ENCODE data around the gene INTS2. TPM values are rescaled to one million over a fixed set of nuclear protein-coding genes. Genes with fewer than 3 reads are reported as not detected.

INTS2 gene
- total RNA-seq, 1 experiment from 2014 or later: 9.4 TPM

DNA sequence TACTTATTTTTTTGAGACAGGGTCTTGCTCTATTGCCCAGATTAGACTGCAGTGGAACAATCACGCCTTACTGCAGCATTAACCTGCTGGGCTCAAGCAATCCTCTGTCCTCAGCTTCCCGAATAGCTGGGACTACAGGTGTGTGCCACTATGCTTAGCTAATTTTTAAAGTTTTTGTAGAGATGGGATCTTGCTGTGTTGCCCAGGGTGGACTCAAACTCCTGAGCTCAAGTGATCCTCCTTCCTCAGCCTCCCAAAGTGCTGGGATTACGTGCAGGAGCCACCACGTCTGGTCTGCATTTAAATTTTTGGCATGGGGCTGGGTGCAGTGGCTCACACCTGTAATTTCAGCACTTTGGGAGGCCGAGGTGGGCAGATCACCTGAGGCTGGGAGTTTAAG lies 41.0 kb upstream of the INTS2 start:
- H3K27me3 Mint-ChIP-seq (ENCODE audit: unreplicated experiment): no peaks in the 10 kb centered on the region
- CTCF ChIA-PET: no interaction called here
- no peaks in the 10 kb centered on the region for H3K4me1 Mint-ChIP-seq (ENCODE audit: low read depth, unreplicated experiment)
- intact Hi-C loops (cut with micrococcal nuclease; ENCODE audit: unreplicated experiment): no loop called here
- no peak for DNase-seq
- no peak overlapping the region for H3K27ac Mint-ChIP-seq (ENCODE audit: unreplicated experiment)
- peaks cover 11% of the 10 kb centered on the region for H3K36me3 Mint-ChIP-seq (ENCODE audit: insufficient read depth, unreplicated experiment)
- no peak overlapping the region for H3K4me3 Mint-ChIP-seq (ENCODE audit: low read depth, unreplicated experiment)
- TF ChIP-seq CTCF (IDR thresholded peaks at IDR 0.05; ENCODE audit: unreplicated experiment): no peak
- H3K9me3 Mint-ChIP-seq (ENCODE audit: low read depth, unreplicated experiment): no peaks in the 10 kb centered on the region
- no TSS peak for BruUV-seq (replicated peaks)

GRCh38 chr17:61967729-61968128 lies 39.9 kb upstream of the INTS2 start:
- H3K9me3 Mint-ChIP-seq (ENCODE audit: low read depth, unreplicated experiment): no peaks in the 10 kb centered on the region
- TF ChIP-seq CTCF (IDR thresholded peaks at IDR 0.05; ENCODE audit: unreplicated experiment): no peak
- CTCF ChIA-PET: no interaction called here
- no peaks in the 10 kb centered on the region for H3K27me3 Mint-ChIP-seq (ENCODE audit: unreplicated experiment)
- no TSS peak for BruUV-seq (replicated peaks)
- H3K4me1 Mint-ChIP-seq (ENCODE audit: low read depth, unreplicated experiment): no peaks in the 10 kb centered on the region
- H3K4me3 Mint-ChIP-seq (ENCODE audit: low read depth, unreplicated experiment): no peak overlapping the region
- H3K27ac Mint-ChIP-seq (ENCODE audit: unreplicated experiment): no peak overlapping the region
- intact Hi-C loops (cut with micrococcal nuclease; ENCODE audit: unreplicated experiment): no loop called here
- peaks cover 11% of the 10 kb centered on the region for H3K36me3 Mint-ChIP-seq (ENCODE audit: insufficient read depth, unreplicated experiment)
- DNase-seq: no peak

- no peaks in the 10 kb centered on the region for H3K4me1 Mint-ChIP-seq (ENCODE audit: low read depth, unreplicated experiment)
- TF ChIP-seq CTCF (IDR thresholded peaks at IDR 0.05; ENCODE audit: unreplicated experiment): no peak
- H3K36me3 Mint-ChIP-seq (ENCODE audit: insufficient read depth, unreplicated experiment): peaks cover 11% of the 10 kb centered on the region
- H3K27me3 Mint-ChIP-seq (ENCODE audit: unreplicated experiment): no peaks in the 10 kb centered on the region
- H3K27ac Mint-ChIP-seq (ENCODE audit: unreplicated experiment): no peak overlapping the region
- no peak overlapping the region for H3K4me3 Mint-ChIP-seq (ENCODE audit: low read depth, unreplicated experiment)
- no TSS peak for BruUV-seq (replicated peaks)
- intact Hi-C loops (cut with micrococcal nuclease; ENCODE audit: unreplicated experiment): no loop called here
- no peaks in the 10 kb centered on the region for H3K9me3 Mint-ChIP-seq (ENCODE audit: low read depth, unreplicated experiment)
- DNase-seq: no peak
- CTCF ChIA-PET: no interaction called here
Measured at GRCh38 chr17:61966191-61966590, 38.4 kb upstream of the INTS2 start.

DNA sequence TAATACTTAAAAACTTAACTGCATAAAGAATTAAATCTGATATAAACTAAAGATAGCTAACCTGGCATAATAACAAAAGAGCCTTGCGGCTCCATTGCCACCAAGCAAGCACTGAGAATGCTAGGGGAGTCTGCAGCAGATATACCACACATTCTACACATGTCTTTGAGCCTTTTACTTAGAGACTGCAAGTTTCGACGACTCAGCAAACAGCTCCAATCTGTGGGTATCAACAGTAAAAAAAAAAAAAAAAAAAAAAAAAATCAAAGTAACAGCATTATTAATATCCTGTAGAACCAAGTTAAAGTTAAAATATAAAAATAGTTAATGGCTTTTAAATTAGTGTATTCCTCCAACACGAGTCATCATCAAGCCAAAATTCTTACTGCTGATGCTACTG lies 27.8 kb upstream of the INTS2 start:
- DNase-seq: no peak
- no TSS peak for BruUV-seq (replicated peaks)
- Mint-ChIP-seq H3K9me3 (ENCODE audit: low read depth, unreplicated experiment) (no peaks in the 10 kb centered on the region), H3K4me3 (ENCODE audit: low read depth, unreplicated experiment) (no peak overlapping the region), H3K27ac (ENCODE audit: unreplicated experiment) (no peak overlapping the region), H3K36me3 (ENCODE audit: insufficient read depth, unreplicated experiment) (peaks cover 12% of the 10 kb centered on the region), H3K27me3 (ENCODE audit: unreplicated experiment) (no peaks in the 10 kb centered on the region), H3K4me1 (ENCODE audit: low read depth, unreplicated experiment) (no peaks in the 10 kb centered on the region)
- CTCF ChIA-PET: no interaction called here
- no peak for TF ChIP-seq CTCF (IDR thresholded peaks at IDR 0.05; ENCODE audit: unreplicated experiment)
- intact Hi-C loops (cut with micrococcal nuclease; ENCODE audit: unreplicated experiment): no loop called here

Measured in Calu3 (cell line).